ENCODE results near the gene MUC3A.
"Not testable (repeated sequence)": the region's sequence is repeated elsewhere in the genome, so short reads cannot be mapped to it uniquely, and the experiment has no call there.

GRCh38 chr7:100985033-100985797, 35.9 kb downstream of the MUC3A start:
- TF ChIP-seq POLR2A, CTCF (IDR thresholded peaks at IDR 0.05): not testable (repeated sequence)

All from uterus (tissue), 2 donors.